Mononuclear cell (primary cell): ENCODE results near the gene ANKS3. TPM values are rescaled to one million over a fixed set of nuclear protein-coding genes. Genes with fewer than 3 reads are reported as not detected.

Source experiments
- H3K27me3 ChIP-seq: 2 replicates; pipeline ENCODE4 v1.6.0; 2011; ENCODE audit warnings: low read length, control low read depth; ENCODE audit not compliant: insufficient read depth
- H3K4me1 ChIP-seq: 2 replicates; pipeline ENCODE4 v1.5.1; 2011; ENCODE audit warnings: mild to moderate bottlenecking, low read length, control low read depth; ENCODE audit not compliant: insufficient read depth
- H3K4me3 ChIP-seq: 2 replicates; pipeline ENCODE4 v1.5.1; 2011; ENCODE audit warnings: mild to moderate bottlenecking, low read length, moderate library complexity
- H3K9me3 ChIP-seq: 2 replicates; pipeline ENCODE4 v1.5.1; 2011; ENCODE audit warnings: low read depth, mild to moderate bottlenecking, control low read depth, low read length
- total RNA-seq: library from RNA; depleted of rRNA; stranded (reverse); fragments of >200 nt; gene quantifications from one replicate; pipeline ENCODE4 v1.2.3, GENCODE V29; 2012

ANKS3 gene
- total RNA-seq, 1 donor, result 3.8 TPM

DNA sequence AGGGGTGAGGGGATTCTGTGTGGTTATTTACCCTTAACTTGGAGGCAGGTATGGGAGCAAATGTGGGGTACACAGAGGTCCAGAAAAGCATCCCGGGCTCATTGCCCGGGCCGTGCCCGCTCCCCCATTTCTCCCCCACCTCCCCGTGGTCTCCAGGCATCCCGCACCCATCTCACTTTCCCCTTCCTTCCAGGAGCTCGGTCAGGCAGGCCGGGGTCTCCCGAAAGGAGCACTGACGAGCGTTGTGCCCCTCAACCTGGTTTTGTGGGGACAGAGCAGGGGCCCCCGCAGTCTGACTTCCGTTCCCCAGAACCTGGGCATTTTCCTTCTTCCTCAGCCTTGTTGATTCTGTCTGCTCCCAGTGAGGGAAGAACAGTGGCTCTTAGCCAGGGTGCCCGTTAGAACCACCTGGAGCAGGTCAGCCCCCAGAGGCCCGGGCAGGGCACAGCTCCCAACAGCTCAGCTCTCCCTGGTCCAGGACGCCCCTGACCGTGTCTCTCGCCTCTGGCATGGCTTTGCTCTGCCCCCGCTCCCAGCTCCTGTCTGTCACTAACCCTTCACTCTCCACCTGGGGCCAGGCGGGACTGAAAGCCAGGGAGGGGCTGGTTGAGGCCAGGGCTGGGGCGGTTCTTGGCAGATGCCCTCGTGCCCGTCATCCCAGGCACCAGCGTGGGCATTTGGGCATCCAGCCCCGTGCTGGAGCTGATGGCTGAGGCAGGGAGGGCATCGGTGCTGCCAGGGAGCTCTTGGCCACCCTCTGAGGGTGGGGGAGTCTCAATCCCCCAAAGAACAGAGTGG is 53.2 kb downstream of the ANKS3 start:
- H3K4me1 ChIP-seq, result peaks cover 56% of the 10 kb centered on the region
- no peaks in the 10 kb centered on the region for H3K9me3 ChIP-seq
- peak overlapping the region; percentile 29 for H3K4me3 ChIP-seq
- H3K27me3 ChIP-seq, result no peaks in the 10 kb centered on the region

DNA sequence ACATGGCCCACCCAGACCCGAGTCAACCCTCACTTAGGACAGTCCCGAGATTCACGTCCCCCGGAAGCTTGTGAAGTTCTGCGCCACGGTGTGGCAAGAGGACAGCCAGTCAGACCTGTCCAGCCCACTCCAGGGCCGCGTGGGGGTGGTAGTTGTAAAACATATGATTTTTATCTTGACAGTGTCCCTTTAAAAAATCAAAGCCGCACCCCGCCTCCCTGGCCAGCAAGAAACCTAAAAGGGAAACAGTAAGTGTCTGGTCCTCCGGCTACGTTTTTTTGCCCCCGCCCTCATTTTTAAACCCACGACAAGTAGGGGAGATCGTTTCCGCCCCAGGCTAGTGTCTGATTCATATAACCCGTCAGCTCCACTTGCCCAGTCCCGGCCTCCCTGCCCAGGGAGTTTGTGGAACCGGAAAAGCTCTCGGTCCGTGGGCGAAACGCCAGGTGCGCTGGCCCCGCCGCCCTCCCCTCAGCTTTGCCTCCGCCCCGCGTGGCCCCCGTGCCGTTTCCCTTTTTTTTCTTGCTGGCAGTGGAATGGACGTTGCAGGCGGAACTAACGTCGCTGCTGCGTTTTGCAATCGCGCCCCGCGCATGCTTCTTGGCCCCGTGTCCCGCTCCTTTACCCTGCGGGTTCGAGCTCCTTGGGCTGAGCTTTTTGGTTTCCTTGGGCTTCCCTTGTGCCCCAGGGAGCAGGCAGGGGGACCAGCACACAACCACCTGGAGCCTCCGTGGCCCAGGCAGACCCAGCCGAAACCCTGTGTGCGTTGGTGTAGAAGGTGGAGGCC is 54.0 kb downstream of the ANKS3 start:
- no peaks in the 10 kb centered on the region for H3K9me3 ChIP-seq
- H3K4me3 ChIP-seq, result peak overlapping the region; percentile 29
- H3K27me3 ChIP-seq, result no peaks in the 10 kb centered on the region
- peaks cover 63% of the 10 kb centered on the region for H3K4me1 ChIP-seq

DNA sequence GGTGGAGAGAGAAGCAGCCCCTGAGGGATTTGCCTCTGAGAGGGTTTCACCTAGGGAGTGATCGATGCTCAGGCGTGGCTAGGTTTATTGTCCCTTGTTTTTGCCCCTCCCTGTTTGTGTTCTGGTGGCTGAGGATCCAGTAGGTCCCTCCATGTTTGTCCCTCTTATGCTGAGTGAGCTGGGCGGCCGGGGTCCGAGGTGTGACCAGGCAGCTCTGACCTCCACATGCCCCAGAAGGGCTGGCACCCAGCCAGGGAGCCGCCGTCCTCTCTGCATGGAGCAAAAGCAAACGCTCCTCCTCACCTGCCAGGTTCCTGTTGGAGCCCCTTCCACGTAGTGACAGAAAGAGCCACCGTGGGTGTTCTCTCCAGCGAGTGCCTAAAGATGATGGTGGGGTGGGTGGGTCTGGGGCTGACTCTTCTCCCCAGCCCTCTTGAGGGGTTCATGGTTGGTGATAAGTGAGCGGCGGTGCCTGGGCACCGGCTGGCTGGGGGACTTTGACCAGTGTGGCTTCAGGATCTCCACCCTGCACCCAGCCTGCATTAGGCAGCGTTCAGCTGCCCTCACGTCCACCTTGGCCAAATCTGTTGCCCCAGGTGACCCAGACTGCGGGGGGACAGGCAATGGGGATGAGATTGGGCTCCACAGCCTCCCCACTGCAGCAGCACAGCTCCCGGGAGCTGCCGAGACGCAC is 54.8 kb downstream of the ANKS3 start:
- H3K9me3 ChIP-seq, result no peaks in the 10 kb centered on the region
- H3K27me3 ChIP-seq, result no peaks in the 10 kb centered on the region
- peak overlapping the region; percentile 29 for H3K4me3 ChIP-seq
- H3K4me1 ChIP-seq, result peaks cover 65% of the 10 kb centered on the region

DNA sequence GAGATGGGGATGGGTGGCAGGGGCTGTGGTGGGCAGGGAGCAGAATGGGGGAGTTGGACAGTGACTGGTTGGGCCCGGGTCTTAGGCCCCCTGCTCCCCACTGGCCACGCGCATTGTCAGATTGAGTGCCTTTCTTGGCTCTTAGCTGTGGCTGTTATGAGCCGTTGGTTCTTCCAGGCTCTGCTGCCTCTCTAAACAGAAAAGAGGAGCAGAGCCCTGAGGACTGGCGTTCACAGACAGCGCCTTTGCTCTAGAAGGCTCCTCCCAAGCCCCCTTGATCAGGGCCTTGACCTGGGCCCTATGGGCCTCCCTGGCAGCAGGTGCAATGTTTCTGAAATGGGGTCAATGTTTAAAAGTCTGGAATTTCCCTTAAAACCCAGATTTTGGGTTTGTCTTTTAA is 55.5 kb downstream of the ANKS3 start:
- H3K4me1 ChIP-seq, result peaks cover 65% of the 10 kb centered on the region
- H3K4me3 ChIP-seq, result no peak overlapping the region
- no peaks in the 10 kb centered on the region for H3K27me3 ChIP-seq
- no peaks in the 10 kb centered on the region for H3K9me3 ChIP-seq

DNA sequence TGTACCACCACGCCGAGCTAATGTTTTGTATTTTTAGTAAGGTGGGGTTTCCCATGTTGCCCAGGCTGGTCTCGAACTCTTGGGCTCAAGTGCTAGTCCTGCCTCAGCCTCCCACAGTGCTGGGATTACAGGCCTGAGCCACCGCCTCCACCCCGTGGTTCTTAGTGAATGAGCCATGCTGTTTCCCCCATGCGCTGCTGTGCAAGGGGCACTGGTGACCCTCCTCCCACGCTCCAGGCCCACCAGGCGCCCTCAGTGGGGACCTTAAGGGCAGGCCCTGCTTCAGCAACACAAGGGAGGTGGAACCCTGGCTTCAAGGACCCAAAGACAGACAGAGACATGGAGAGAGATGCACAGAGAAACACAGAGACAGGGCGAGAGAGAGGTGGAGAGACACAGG is 56.1 kb downstream of the ANKS3 start:
- Histone ChIP-seq H3K4me1 (peaks cover 65% of the 10 kb centered on the region), H3K27me3 (no peaks in the 10 kb centered on the region), H3K9me3 (no peaks in the 10 kb centered on the region), H3K4me3 (no peak overlapping the region)

DNA sequence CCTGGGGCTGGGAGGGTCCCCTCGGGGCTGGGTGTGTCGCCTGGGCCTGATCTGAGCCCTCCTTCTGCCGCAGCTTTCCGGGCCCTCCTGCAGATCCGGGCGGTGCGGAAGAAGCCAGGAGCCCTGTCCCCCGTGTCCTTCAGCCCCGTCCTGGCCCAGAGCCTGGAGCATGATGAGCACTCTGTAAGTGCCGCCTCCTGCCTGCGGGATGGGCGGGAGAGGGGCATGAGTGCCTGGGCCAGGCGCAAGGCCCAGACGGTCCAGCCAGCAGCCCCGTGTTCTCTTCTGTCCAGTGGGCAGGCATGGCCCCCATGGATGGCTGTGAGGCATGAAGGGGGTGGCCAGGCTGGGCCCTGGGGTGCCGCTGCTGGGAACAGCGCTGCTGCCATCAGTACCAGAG is 56.7 kb downstream of the ANKS3 start:
- peaks cover 60% of the 10 kb centered on the region for H3K4me1 ChIP-seq
- H3K27me3 ChIP-seq, result no peaks in the 10 kb centered on the region
- no peak overlapping the region for H3K4me3 ChIP-seq
- no peaks in the 10 kb centered on the region for H3K9me3 ChIP-seq

DNA sequence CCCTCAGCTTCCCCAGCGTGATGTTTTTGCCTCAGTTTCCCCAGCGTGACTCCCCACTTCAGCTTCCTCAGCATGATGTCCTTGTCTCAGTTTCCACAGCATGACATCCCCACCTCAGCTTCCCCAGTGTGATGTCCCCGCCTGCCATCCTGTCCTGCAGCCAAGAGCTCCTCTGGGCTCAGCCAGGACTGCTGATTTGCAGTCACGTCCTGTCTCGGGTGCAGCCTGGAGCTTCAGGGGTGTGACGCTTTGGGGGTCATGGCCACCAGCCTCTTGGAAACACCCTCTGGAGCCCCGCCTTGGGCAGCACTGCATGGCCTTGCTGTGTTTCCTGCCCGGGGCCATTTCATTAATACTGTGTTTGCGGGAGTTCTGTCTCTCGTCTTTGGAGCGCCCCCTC is 57.2 kb downstream of the ANKS3 start:
- H3K9me3 ChIP-seq, result no peaks in the 10 kb centered on the region
- no peaks in the 10 kb centered on the region for H3K27me3 ChIP-seq
- no peak overlapping the region for H3K4me3 ChIP-seq
- H3K4me1 ChIP-seq, result peaks cover 54% of the 10 kb centered on the region

DNA sequence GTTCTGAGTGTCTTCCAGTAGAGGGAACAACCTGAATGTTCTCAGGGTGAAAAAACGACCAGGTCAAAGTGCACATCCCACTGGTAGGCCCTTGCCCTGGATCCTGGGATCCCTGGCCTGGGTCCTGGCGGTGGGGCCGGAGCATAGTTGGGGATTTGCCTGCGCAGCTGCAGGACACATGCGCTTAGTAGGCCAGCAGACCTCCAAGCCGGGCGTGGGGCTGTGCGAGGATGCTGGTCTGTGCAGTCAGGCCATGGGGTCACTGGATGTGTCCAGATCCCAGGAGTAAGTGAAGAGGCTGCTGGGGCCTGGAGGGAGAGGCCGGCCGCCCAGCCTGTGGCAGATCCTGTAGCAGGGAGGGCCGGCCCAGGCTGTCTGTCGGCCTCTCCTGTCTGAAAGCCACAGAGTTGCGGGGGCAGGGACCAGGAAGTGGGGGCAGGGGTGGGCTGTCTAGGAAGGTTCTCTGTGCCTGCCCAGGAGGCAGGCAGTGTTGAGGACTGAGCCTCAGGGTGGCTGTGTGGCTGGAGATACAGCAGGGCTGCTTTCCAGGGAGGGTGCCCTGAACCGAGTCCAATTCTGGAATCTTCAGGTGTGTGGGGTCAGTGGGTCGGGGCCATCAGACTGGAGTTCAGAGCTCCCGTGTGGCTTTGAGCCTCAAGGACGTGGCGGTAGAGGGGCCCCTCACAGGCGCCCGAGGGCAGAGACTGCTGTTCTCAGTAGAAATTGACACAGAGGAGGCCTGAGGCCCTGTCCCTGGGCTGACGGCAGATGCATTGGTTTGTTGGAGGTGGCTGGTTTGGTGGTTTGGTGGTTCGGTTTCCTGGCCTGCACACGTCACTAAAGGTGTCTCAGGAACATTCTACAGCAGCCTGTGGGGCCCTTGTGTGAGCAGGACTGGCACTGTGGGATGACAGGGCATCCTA is 57.9 kb downstream of the ANKS3 start:
- H3K4me1 ChIP-seq, result peaks cover 47% of the 10 kb centered on the region
- no peaks in the 10 kb centered on the region for H3K9me3 ChIP-seq
- no peak overlapping the region for H3K4me3 ChIP-seq
- no peaks in the 10 kb centered on the region for H3K27me3 ChIP-seq

DNA sequence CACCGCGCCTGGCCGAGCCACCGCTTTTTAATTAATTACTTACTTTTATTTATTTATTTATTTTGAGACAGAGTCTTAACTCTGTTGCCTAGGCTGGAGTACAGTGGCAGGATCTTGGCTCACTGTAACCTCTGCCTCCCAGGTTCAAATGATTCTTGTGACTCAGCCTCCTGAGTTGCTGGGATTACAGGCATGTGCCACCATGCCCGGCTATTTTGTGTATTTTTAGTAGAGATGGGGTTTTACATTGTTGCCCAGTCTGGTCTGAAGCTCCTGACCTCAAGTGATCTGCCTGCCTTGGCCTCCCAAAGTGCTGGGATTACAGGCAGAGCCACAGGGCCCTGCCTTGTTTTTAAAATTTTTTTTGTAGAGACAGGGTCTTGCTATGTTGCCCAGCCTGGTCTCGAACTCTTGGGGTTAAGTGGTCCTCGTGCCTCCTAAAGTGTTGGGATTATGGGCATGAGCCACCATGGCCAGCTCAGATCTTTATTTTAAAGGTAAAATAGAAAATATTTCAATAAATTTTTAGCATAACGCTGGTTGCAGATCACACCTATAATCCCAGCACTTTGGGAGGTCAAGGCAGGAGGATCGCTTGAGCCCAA is 59.0 kb downstream of the ANKS3 start:
- no peak overlapping the region for H3K4me3 ChIP-seq
- no peaks in the 10 kb centered on the region for H3K9me3 ChIP-seq
- H3K4me1 ChIP-seq, result peaks cover 38% of the 10 kb centered on the region
- no peaks in the 10 kb centered on the region for H3K27me3 ChIP-seq

DNA sequence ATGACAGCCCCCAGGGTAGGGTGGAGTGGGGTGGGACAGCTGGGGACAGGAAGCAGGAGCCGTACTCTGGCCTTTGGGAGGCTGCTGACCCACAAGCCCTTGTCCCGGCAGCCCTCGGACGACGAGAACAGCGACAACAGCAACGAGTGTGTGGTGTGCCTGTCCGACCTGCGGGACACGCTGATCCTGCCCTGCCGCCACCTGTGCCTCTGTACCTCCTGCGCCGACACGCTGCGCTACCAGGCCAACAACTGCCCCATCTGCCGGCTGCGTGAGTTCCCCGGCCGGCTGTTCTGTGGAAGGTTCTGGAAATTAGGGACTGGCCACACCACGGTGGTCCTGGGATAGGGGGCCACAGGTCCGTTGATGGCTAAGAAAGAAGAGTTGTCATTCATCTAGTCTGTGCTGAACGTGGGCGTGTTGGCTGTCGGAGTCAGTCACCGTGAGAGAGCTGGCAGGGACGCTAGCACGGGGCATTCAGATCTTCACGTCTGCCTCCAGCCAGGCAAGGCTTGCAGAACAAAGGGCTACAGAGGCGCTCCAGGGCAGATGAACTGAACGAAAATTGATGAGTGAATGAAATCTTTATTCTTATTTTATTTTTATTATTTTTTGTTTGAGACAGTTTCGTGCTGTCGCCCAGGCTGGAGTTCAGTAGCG is 60.6 kb downstream of the ANKS3 start:
- Histone ChIP-seq H3K4me1 (peaks cover 25% of the 10 kb centered on the region), H3K4me3 (no peak overlapping the region), H3K9me3 (no peaks in the 10 kb centered on the region), H3K27me3 (no peaks in the 10 kb centered on the region)

DNA sequence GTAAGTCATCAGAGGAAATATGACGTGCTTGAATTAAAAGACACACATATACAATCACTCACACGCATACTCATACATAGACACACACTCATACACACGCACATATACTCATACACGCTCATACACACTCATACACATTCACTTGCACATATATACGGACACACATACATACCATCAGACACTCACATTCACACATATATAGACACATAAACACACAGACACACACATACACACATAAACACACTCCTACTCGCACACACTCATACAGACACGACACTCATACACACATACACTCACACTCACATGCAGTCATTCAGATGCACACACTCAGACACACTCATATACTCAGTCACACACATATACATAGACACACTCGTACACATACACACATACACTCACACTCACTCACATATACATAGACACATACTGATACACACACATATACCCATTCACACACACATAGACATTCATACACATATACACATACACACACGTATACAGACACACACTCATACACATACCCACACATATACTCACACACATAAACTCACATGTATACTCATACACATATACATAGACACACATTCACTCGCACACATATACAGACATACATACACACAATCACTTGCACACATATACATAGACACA is 65.6 kb downstream of the ANKS3 start:
- Histone ChIP-seq H3K9me3 (no peaks in the 10 kb centered on the region), H3K4me3 (no peak overlapping the region), H3K27me3 (no peaks in the 10 kb centered on the region), H3K4me1 (peaks cover 28% of the 10 kb centered on the region)

DNA sequence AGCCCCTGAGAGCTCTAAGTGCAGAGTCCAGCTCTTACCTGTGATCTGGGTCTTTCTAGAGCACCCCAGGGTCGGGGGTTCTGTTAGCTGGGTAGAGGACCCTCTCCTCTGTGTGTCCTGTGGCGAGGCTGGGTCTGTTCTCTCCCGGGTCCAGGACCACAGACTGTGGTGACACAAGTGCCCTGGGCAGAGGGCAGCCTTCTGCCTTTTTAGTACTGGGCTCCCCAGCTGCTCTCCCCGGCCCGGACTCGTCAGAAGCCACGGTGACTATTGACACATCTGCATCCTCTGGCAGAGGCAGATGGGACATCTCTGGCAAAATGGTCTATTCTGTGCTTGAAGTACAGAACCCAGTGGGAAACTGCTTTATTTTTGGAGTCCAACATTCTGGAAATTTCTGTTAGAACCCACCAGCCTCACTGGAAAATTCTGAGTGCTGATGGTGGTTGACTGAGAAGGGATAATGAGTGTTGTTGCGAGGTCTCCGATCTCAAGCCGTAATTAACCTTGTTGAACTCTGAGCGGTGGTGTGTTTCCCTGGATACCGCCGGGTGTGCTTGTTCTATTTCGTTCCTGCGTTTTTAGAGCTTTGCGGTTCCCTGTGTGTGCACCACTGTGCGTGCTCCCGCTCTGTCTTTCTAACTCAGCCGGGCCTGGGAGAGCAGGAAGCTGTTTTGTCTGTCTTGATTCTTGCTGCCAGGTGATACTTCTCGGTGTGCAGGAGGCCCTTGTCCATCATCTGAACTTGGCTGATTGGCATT is 66.7 kb downstream of the ANKS3 start:
- no peak overlapping the region for H3K4me3 ChIP-seq
- H3K4me1 ChIP-seq, result peaks cover 39% of the 10 kb centered on the region
- H3K27me3 ChIP-seq, result no peaks in the 10 kb centered on the region
- H3K9me3 ChIP-seq, result no peaks in the 10 kb centered on the region
